IMR-90 (cell line): ENCODE results near the gene LIPE. TPM values are rescaled to one million over a fixed set of nuclear protein-coding genes. Genes with fewer than 3 reads are reported as not detected.

ENCODE experiments used
- ATAC-seq: fragments of 200-7000 bp; cut with Tn5 transposase; 2 replicates; pipeline ENCODE4 v1.9.1; 2020; ENCODE audit warnings: low read depth, mild to moderate bottlenecking, moderate library complexity
- BruUV-seq: library from RNA; stranded (reverse); fragments of 400-500 nt; replicated peaks from 2 replicates; lab custom pipeline; 2021; lab: Mats Ljungman, UMichigan
- CTCF ChIA-PET: fragments of 300-600 bp; formaldehyde crosslinking; extraction: SDS; loops from one replicate; lab custom pipeline; 2021; ENCODE audit warnings: antibody characterized with exemption; lab: Yijun Ruan, JAX
- POLR2A ChIA-PET: fragments of 300-600 bp; sonication (Branson Sonifier 250); formaldehyde crosslinking; loops from one replicate; lab custom pipeline; 2022; ENCODE audit warnings: antibody characterized with exemption; ENCODE audit not compliant: unreplicated experiment; lab: Charles Lee
- DNase-seq: peaks from one replicate; pipeline ENCODE4 v3.0.0; 2013
- H2AFZ ChIP-seq: replicated peaks from 2 replicates; pipeline ENCODE3; 2013; ENCODE audit warnings: low read length, mild to moderate bottlenecking; ENCODE audit not compliant: poor library complexity
- H2AK5ac ChIP-seq: 2 replicates; pipeline ENCODE4 v1.6.1; 2013; ENCODE audit warnings: low read depth, low read length, inconsistent platforms
- H2AK9ac ChIP-seq: replicated peaks from 2 replicates; pipeline ENCODE3; 2013; ENCODE audit warnings: mild to moderate bottlenecking, low read depth, low read length, moderate library complexity; ENCODE audit not compliant: poor library complexity
- H2BK120ac ChIP-seq: 2 replicates; pipeline ENCODE4 v1.6.1; 2013; ENCODE audit warnings: low read depth, low read length, inconsistent platforms
- H2BK15ac ChIP-seq: 3 replicates; pipeline ENCODE4 v1.6.1; 2013; ENCODE audit warnings: low read depth, low read length, inconsistent platforms
- H2BK20ac ChIP-seq: 2 replicates; pipeline ENCODE4 v1.6.1; 2013; ENCODE audit warnings: low read depth, mild to moderate bottlenecking, inconsistent platforms, low read length, moderate library complexity
- H2BK5ac ChIP-seq: 2 replicates; pipeline ENCODE4 v1.6.1; 2013; ENCODE audit warnings: mild to moderate bottlenecking, low read depth, low read length, inconsistent platforms; ENCODE audit not compliant: poor library complexity, severe bottlenecking
- H3K14ac ChIP-seq: replicated peaks from 2 replicates; pipeline ENCODE4 v1.6.1; 2013; ENCODE audit warnings: low read depth, low read length, inconsistent platforms
- H3K18ac ChIP-seq: 2 replicates; pipeline ENCODE4 v1.6.1; 2013; ENCODE audit warnings: low read depth, low read length, control low read depth
- H3K23ac ChIP-seq: 2 replicates; pipeline ENCODE4 v1.6.1; 2013; ENCODE audit warnings: low read depth, low read length, inconsistent platforms
- H3K27ac ChIP-seq: 2 replicates; pipeline ENCODE4 v1.5.1; 2013; ENCODE audit warnings: mild to moderate bottlenecking, control low read depth, low read length; ENCODE audit not compliant: insufficient read depth
- H3K27me3 ChIP-seq: 2 replicates; pipeline ENCODE4 v1.6.1; 2013; ENCODE audit warnings: low read length; ENCODE audit not compliant: control insufficient read depth, insufficient read depth
- H3K36me3 ChIP-seq: 2 replicates; pipeline ENCODE4 v1.6.1; 2013; ENCODE audit warnings: low read length, mixed read lengths; ENCODE audit not compliant: control insufficient read depth, insufficient read depth
- H3K4ac ChIP-seq: 2 replicates; pipeline ENCODE4 v1.6.1; 2013; ENCODE audit warnings: low read depth, low read length, inconsistent platforms
- H3K4me1 ChIP-seq: 2 replicates; pipeline ENCODE4 v1.6.1; 2013; ENCODE audit warnings: low read length, mixed read lengths; ENCODE audit not compliant: control insufficient read depth, insufficient read depth
- H3K4me2 ChIP-seq: 2 replicates; pipeline ENCODE4 v1.6.1; 2013; ENCODE audit warnings: low read depth, mild to moderate bottlenecking, control low read depth, low read length, moderate library complexity
- H3K4me3 ChIP-seq: 2 replicates; pipeline ENCODE4 v1.5.1; 2013; ENCODE audit warnings: low read depth, mild to moderate bottlenecking, control low read depth, low read length, moderate library complexity; ENCODE audit not compliant: insufficient read depth
- H3K56ac ChIP-seq: 2 replicates; pipeline ENCODE4 v1.6.1; 2013; ENCODE audit warnings: low read length, inconsistent platforms; ENCODE audit not compliant: insufficient read depth; ENCODE audit errors: extremely low read depth
- H3K79me1 ChIP-seq, 2 experiments: 2 replicates each; pipeline ENCODE4 v1.6.1; 2013; ENCODE audit warnings: low read length in 2 of 2, inconsistent platforms in 1 of 2, low read depth in 1 of 2
- H3K9ac ChIP-seq: 2 replicates; pipeline ENCODE4 v1.6.1; 2013; ENCODE audit warnings: low read depth, low read length, control low read depth
- H3K9me1 ChIP-seq: 2 replicates; pipeline ENCODE4 v1.6.1; 2013; ENCODE audit warnings: low read length, inconsistent platforms; ENCODE audit not compliant: insufficient read depth
- H3K9me3 ChIP-seq: 2 replicates; pipeline ENCODE4 v1.6.1; 2013; ENCODE audit warnings: low read length; ENCODE audit not compliant: control insufficient read depth, insufficient read depth
- H4K20me1 ChIP-seq: 2 replicates; pipeline ENCODE4 v1.6.1; 2013; ENCODE audit warnings: low read length, inconsistent platforms; ENCODE audit not compliant: insufficient read depth
- H4K5ac ChIP-seq: 2 replicates; pipeline ENCODE4 v1.6.1; 2013; ENCODE audit warnings: mild to moderate bottlenecking, low read depth, low read length, control low read depth
- H4K8ac ChIP-seq, 2 experiments: 2 replicates each; pipeline ENCODE4 v1.6.1; 2013; ENCODE audit warnings: low read depth in 2 of 2, low read length in 2 of 2, control low read depth in 1 of 2, inconsistent platforms in 1 of 2
- H4K91ac ChIP-seq: 2 replicates; pipeline ENCODE4 v1.6.1; 2013; ENCODE audit warnings: low read depth, low read length, inconsistent platforms; ENCODE audit not compliant: insufficient read depth
- BHLHE40 ChIP-seq: fragments of 150-350 bp; IDR thresholded peaks from 2 replicates; pipeline ENCODE4 v1.6.1; 2016; ENCODE audit warnings: mild to moderate bottlenecking, low read depth, low read length
- CEBPB ChIP-seq: IDR thresholded peaks from 2 replicates; pipeline ENCODE4 v1.6.1; 2012; ENCODE audit warnings: low read depth, low read length, improper control_type of control experiment
- CHD1 ChIP-seq: IDR thresholded peaks from 2 replicates; pipeline ENCODE4 v1.6.1; 2012; ENCODE audit warnings: low read depth, low read length, improper control_type of control experiment
- FOS ChIP-seq: fragments of 150-350 bp; IDR thresholded peaks from 2 replicates; pipeline ENCODE4 v1.6.1; 2016; ENCODE audit warnings: low read depth, low read length
- MAFK ChIP-seq: IDR thresholded peaks from 2 replicates; pipeline ENCODE4 v1.6.1; 2012; ENCODE audit warnings: low read depth, low read length, improper control_type of control experiment
- MAZ ChIP-seq: IDR thresholded peaks from 2 replicates; pipeline ENCODE4 v1.6.1; 2012; ENCODE audit warnings: low read depth, mild to moderate bottlenecking, low read length, improper control_type of control experiment, moderate library complexity, borderline replicate concordance
- MXI1 ChIP-seq: IDR thresholded peaks from 2 replicates; pipeline ENCODE4 v1.6.1; 2012; ENCODE audit warnings: low read depth, mild to moderate bottlenecking, low read length, moderate library complexity, borderline replicate concordance
- NFE2L2 ChIP-seq: fragments of 150-350 bp; IDR thresholded peaks from 2 replicates; pipeline ENCODE4 v1.6.1; 2016; ENCODE audit warnings: low read depth, mild to moderate bottlenecking, low read length
- POLR2A ChIP-seq: IDR thresholded peaks from 2 replicates; pipeline ENCODE4 v1.6.1; 2012; ENCODE audit warnings: mild to moderate bottlenecking, low read depth, low read length
- RAD21 ChIP-seq: IDR thresholded peaks from 2 replicates; pipeline ENCODE4 v1.6.1; 2012; ENCODE audit warnings: low read length, improper control_type of control experiment
- RCOR1 ChIP-seq: IDR thresholded peaks from 2 replicates; pipeline ENCODE4 v1.6.1; 2012; ENCODE audit warnings: mild to moderate bottlenecking, low read length, improper control_type of control experiment; ENCODE audit not compliant: insufficient replicate concordance
- RFX5 ChIP-seq: IDR thresholded peaks from 2 replicates; pipeline ENCODE4 v1.8.0; 2012; ENCODE audit warnings: low read depth, mild to moderate bottlenecking, low read length, moderate library complexity
- SMC3 ChIP-seq: fragments of 150-350 bp; IDR thresholded peaks from 2 replicates; pipeline ENCODE4 v1.6.1; 2016; ENCODE audit warnings: low read depth, mild to moderate bottlenecking, antibody characterized with exemption, low read length, moderate library complexity
- WGBS, 2 experiments: methylation state at CpG; one replicate each; pipeline versions ENCODE4 v1.1.5 to v1.1.7; 2013; ENCODE audit warnings: missing lambda C conversion rate in 2 of 2; ENCODE audit not compliant: insufficient read length in 1 of 2; ENCODE audit errors: extremely low coverage in 2 of 2; 5-methylcytosine and 5-hydroxymethylcytosine counted together
- dilution Hi-C: fragments of 300-500 bp; cut with HindIII; formaldehyde crosslinking; loops from one replicate; pipeline ENCODE4 v1.14.3; 2018; ENCODE audit warnings: low sequenced_read_pairs; ENCODE audit not compliant: unreplicated experiment
- in situ Hi-C: fragments of 300-500 bp; cut with MboI; formaldehyde crosslinking; loops from 3 replicates; pipeline ENCODE4 v1.14.3; 2019; ENCODE audit warnings: low sequenced_read_pairs, inconsistent platforms, mixed read lengths
- intact Hi-C: fragments of 100-400 bp; cut with micrococcal nuclease; formaldehyde crosslinking; loops from 2 replicates; pipeline ENCODE4 v1.10.0; 2022
- polyA plus RNA-seq, 3 experiments: library from polyadenylated mRNA; depleted of rRNA; stranded (reverse); fragments of >200 nt; gene quantifications; 2 replicates each; pipeline ENCODE4 v1.2.3, GENCODE V29; 2012; ENCODE audit warnings: low replicate concordance in 1 of 3
- total RNA-seq: library from RNA; depleted of rRNA; stranded (reverse); fragments of >200 nt; gene quantifications from 2 replicates; pipeline ENCODE4 v1.2.3, GENCODE V29; 2012
- TF ChIP-seq, protein P1 (sequence below): conservative IDR thresholded peaks from 2 replicates; pipeline ENCODE4 v1.5.1; 2012; ENCODE audit warnings: mild to moderate bottlenecking, low read depth, low read length, improper control_type of control experiment
- TF ChIP-seq, protein P2 (sequence below): fragments of 150-350 bp; IDR thresholded peaks from 2 replicates; pipeline ENCODE4 v1.6.1; 2016; ENCODE audit warnings: low read depth, mild to moderate bottlenecking, low read length, moderate library complexity, borderline replicate concordance
- TF ChIP-seq, protein P3 (sequence below): fragments of 150-350 bp; IDR thresholded peaks from 2 replicates; pipeline ENCODE4 v1.6.1; 2017; ENCODE audit warnings: mild to moderate bottlenecking, antibody characterized with exemption, low read length, low read depth

Gene LIPE
- total and polyA plus RNA-seq, 2 of the 4 experiments (the other 2 are of a cell fraction) = 1.1 to 5.4 TPM

DNA sequence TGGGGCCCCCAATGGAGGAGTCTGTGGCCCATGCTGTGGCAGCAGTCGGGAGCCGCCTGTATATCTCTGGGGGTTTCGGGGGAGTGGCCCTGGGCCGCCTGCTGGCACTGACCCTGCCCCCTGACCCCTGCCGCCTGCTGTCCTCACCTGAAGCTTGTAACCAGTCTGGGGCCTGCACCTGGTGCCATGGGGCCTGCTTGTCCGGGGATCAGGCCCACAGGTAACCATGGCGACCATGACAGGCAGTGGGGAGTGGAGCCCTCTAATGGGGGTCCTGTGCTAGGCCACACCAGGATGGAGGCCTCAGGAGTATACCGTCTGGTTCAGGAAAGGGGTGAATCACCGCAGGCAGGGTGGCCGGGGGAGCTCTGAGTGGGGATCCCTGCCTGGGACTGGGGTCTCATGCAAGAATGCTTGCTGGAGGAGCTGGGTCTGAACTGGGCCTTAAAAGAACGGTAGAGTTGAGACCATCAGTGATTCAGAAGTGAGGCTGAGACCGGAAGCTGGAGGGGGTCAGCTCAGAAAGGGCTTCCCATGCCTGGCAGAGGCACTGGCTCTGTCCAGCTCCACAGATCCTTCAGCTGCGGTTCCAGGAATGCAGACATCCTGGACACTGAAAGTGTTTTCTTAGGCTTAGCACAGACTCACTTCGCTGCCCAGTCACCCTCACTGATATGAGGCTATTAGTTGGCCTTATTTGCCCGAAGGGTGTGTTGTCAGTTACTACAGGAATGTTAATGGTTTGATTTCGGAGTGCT is 66.2 kb downstream of the LIPE start:
- ChIA-PET POLR2A (no interaction called here), CTCF (no interaction called here)
- Histone ChIP-seq H4K20me1 (no peaks in the 10 kb centered on the region), H3K18ac (no peak overlapping the region), H3K36me3 (peaks cover 33% of the 10 kb centered on the region), H3K23ac (no peak overlapping the region), H2AK5ac (no peak overlapping the region), H3K79me1 (no peaks in the 10 kb centered on the region), H3K4me1 (no peaks in the 10 kb centered on the region), H4K5ac (no peak overlapping the region), H4K8ac (no peak overlapping the region), H4K91ac (no peak overlapping the region), H2AK9ac (no peak overlapping the region), H2AFZ (no peak overlapping the region), H3K9me1 (no peaks in the 10 kb centered on the region), H2BK5ac (no peak overlapping the region), H3K27me3 (no peaks in the 10 kb centered on the region), H3K27ac (no peak overlapping the region), H3K4me3 (no peak overlapping the region), H3K9me3 (peaks cover 2% of the 10 kb centered on the region; the same call in 1 of the 2 replicates), H3K14ac (no peak overlapping the region), H2BK120ac (no peak overlapping the region), H3K4ac (no peak overlapping the region), H3K9ac (no peak overlapping the region), H3K4me2 (no peak overlapping the region), H2BK20ac (no peak overlapping the region), H2BK15ac (no peak overlapping the region), H3K56ac (no peak overlapping the region)
- DNase-seq (no peak), ATAC-seq (no peak)
- in situ Hi-C loops (no loop called here), dilution Hi-C loops (no loop called here), intact Hi-C loops (no loop called here)
- TF ChIP-seq RAD21 = no peak
- TF ChIP-seq, protein P1, sequence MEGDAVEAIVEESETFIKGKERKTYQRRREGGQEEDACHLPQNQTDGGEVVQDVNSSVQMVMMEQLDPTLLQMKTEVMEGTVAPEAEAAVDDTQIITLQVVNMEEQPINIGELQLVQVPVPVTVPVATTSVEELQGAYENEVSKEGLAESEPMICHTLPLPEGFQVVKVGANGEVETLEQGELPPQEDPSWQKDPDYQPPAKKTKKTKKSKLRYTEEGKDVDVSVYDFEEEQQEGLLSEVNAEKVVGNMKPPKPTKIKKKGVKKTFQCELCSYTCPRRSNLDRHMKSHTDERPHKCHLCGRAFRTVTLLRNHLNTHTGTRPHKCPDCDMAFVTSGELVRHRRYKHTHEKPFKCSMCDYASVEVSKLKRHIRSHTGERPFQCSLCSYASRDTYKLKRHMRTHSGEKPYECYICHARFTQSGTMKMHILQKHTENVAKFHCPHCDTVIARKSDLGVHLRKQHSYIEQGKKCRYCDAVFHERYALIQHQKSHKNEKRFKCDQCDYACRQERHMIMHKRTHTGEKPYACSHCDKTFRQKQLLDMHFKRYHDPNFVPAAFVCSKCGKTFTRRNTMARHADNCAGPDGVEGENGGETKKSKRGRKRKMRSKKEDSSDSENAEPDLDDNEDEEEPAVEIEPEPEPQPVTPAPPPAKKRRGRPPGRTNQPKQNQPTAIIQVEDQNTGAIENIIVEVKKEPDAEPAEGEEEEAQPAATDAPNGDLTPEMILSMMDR = no peak
- no peak for TF ChIP-seq MAFK
- no peak for TF ChIP-seq MAZ
- no peak for TF ChIP-seq SMC3
- TF ChIP-seq, protein P2, sequence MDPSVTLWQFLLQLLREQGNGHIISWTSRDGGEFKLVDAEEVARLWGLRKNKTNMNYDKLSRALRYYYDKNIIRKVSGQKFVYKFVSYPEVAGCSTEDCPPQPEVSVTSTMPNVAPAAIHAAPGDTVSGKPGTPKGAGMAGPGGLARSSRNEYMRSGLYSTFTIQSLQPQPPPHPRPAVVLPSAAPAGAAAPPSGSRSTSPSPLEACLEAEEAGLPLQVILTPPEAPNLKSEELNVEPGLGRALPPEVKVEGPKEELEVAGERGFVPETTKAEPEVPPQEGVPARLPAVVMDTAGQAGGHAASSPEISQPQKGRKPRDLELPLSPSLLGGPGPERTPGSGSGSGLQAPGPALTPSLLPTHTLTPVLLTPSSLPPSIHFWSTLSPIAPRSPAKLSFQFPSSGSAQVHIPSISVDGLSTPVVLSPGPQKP = no peak
- TF ChIP-seq, protein P3, sequence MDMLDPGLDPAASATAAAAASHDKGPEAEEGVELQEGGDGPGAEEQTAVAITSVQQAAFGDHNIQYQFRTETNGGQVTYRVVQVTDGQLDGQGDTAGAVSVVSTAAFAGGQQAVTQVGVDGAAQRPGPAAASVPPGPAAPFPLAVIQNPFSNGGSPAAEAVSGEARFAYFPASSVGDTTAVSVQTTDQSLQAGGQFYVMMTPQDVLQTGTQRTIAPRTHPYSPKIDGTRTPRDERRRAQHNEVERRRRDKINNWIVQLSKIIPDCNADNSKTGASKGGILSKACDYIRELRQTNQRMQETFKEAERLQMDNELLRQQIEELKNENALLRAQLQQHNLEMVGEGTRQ = no peak
- no peak for TF ChIP-seq RCOR1
- TF ChIP-seq FOS = no peak
- no peak for TF ChIP-seq POLR2A
- no peak for TF ChIP-seq NFE2L2
- TF ChIP-seq MXI1 = no peak
- TF ChIP-seq CEBPB = no peak
- no peak for TF ChIP-seq BHLHE40
- no peak for TF ChIP-seq RFX5
- TF ChIP-seq CHD1 = no peak
- no TSS peak for BruUV-seq
- WGBS, 2 experiments = 90% methylated on average over 6 of the region's 16 CpGs; no CpG with 5 or more reads in 1 of the 2 experiments
